ENCODE measurements around the gene MVB12A.

MVB12A gene

DNA sequence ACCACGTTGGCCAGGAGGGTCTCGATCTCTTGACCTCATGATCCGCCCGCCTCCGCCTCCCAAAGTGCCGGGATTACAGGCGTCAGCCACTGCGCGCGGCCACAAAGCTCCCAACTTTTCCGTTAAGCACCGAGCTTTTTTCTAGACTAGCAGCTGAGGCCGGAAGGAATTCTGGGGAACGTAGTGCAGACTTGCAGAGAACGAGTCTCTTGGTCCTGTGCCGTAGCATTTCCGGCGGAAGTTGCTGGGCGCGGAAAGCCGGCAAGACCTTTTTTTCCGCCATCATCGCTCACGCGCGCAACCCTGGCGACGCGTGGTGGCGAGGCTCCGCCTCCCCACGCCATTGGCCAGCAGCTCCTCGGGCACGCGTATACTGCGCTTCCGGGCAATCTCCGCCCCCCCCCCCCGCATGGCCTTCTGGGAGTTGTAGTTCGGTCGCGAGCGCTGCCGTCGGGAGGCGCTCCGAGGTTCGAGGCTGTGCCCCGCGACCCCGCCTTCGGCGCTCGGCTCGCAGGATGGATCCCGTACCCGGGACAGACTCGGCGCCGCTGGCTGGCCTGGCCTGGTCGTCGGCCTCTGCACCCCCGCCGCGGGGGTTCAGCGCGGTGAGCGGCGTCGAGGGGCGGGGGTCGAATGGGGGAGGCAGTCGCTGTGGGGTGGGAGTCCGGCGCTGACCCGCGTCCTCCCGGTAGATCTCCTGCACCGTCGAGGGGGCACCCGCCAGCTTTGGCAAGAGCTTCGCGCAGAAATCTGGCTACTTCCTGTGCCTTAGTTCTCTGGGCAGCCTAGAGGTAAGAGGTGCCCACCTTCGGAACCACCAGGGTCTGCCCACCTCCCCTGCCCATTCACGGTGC lies at the start of gene MVB12A:
MVB12A (plus strand) TSS at position 427 of the 854 bp plus-strand sequence; CDS start at position 516, 89 bp downstream.
- peak within 1 kb of the TSS; percentile 77 for H3K4me3 ChIP-seq (ENCODE audit: low read depth, low read length)
- no peaks in the 10 kb centered on the region for H3K27me3 ChIP-seq (replicated peaks)
- in situ Hi-C loops (cut with HindIII; ENCODE audit: low pct_ligation_motif_present, low sequenced_read_pairs), result no loop called here
- TF ChIP-seq, protein P1, sequence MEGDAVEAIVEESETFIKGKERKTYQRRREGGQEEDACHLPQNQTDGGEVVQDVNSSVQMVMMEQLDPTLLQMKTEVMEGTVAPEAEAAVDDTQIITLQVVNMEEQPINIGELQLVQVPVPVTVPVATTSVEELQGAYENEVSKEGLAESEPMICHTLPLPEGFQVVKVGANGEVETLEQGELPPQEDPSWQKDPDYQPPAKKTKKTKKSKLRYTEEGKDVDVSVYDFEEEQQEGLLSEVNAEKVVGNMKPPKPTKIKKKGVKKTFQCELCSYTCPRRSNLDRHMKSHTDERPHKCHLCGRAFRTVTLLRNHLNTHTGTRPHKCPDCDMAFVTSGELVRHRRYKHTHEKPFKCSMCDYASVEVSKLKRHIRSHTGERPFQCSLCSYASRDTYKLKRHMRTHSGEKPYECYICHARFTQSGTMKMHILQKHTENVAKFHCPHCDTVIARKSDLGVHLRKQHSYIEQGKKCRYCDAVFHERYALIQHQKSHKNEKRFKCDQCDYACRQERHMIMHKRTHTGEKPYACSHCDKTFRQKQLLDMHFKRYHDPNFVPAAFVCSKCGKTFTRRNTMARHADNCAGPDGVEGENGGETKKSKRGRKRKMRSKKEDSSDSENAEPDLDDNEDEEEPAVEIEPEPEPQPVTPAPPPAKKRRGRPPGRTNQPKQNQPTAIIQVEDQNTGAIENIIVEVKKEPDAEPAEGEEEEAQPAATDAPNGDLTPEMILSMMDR (IDR thresholded peaks at IDR 0.05; ENCODE audit: low read depth, low read length, missing control alignments), result no peak
- H3K36me3 ChIP-seq (replicated peaks), result no peaks in the 10 kb centered on the region
- peak within 1 kb of the TSS; percentile 35 for H3K27ac ChIP-seq
- peak; percentile 98 for DNase-seq

DNA sequence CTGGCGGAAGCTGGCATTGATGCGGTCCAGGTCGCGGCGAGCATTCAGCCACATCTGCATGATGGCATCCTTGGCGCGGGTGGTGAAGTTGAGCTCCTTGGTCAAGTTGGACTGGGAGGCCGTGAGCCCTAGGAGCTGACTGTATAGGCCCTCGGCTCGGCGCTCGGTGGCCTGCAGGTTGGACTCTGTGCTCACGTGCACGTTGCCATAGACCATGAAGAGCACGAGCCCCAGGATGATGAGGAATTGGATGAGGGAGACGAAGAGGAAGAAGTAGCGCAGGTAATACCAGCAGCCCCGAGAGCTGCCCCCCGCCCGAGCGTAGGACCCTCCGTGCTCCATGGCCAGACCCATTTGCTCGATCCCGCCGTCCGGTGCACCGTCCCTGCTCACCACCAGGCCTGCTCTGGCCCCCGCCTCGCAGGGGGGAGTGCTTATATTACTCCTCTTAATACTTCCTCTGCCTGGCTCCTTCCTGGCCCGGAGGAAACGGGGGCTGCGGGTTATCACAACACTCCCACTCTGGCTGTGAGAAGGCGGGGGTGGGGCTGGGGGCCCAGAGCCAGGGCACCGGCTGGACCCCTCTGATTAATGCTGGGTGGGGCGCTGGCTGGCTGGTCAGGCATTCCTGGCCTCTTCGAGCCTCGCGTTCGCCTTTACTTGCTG lies 42.8 kb upstream of the MVB12A start, which contains the start of gene PLVAP:
PLVAP (minus strand) TSS at position 408 of the 666 bp plus-strand sequence; CDS start at position 354, 54 bp downstream.
- no peak within 1 kb of the TSS for H3K4me3 ChIP-seq (ENCODE audit: low read depth, low read length)
- no peak within 1 kb of the TSS for H3K27ac ChIP-seq
- no peaks in the 10 kb centered on the region for H3K36me3 ChIP-seq (replicated peaks)
- DNase-seq, result no peak
- TF ChIP-seq, protein P1 (IDR thresholded peaks at IDR 0.05; ENCODE audit: low read depth, low read length, missing control alignments), result peak; percentile 2
- H3K27me3 ChIP-seq (replicated peaks), result no peaks in the 10 kb centered on the region
- in situ Hi-C loops (cut with HindIII; ENCODE audit: low pct_ligation_motif_present, low sequenced_read_pairs), result no loop called here

DNA sequence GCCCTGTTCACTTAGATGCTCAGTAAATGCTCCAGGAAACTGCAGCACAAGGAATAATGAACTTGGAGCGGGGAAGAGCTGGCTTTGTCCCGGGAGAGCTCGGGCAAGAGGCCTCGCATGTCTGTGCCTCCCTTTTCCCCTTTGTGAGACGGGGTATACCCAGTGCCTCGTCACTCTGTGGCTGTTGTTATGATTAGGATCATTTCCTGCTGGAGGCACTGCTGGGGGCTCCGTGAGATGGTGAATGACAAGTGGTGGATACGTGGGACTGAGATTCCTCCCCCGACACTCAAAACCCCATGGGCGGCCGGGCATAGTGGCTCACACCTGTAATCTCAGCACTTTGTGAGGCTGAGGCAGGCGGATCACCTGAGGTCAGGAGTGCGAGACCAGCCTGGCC lies 41.6 kb upstream of the MVB12A start:
- H3K36me3 ChIP-seq (replicated peaks), result no peaks in the 10 kb centered on the region
- in situ Hi-C loops (cut with HindIII; ENCODE audit: low pct_ligation_motif_present, low sequenced_read_pairs), result no loop called here
- no peak for DNase-seq
- H3K27ac ChIP-seq, result no peak overlapping the region
- no peaks in the 10 kb centered on the region for H3K27me3 ChIP-seq (replicated peaks)
- H3K4me3 ChIP-seq (ENCODE audit: low read depth, low read length), result no peak overlapping the region
- TF ChIP-seq, protein P1 (IDR thresholded peaks at IDR 0.05; ENCODE audit: low read depth, low read length, missing control alignments), result no peak

DNA sequence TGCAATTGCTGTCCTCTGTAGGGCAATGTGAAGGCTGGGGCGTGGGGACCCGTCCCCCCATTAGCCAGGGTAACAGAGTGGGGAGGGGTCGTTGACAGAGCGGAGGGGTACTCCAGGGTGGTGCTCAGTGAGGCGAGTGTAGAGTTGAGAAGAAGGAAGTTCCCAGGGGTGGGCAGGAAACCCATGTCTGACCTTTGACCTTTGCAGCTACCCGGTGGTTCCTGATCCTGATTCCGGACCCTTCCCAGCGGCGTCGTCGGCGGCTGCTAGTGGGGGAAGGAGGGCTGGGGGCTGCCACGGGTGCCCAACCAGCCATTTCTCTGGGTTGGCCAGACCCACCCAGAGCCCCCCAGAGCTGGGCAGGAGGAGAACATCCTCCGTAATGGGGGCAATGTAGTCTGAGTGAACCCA lies 40.6 kb upstream of the MVB12A start:
- TF ChIP-seq, protein P1 (IDR thresholded peaks at IDR 0.05; ENCODE audit: low read depth, low read length, missing control alignments), result no peak
- H3K27me3 ChIP-seq (replicated peaks), result no peaks in the 10 kb centered on the region
- H3K36me3 ChIP-seq (replicated peaks), result no peaks in the 10 kb centered on the region
- H3K4me3 ChIP-seq (ENCODE audit: low read depth, low read length), result no peak overlapping the region
- no peak for DNase-seq
- in situ Hi-C loops (cut with HindIII; ENCODE audit: low pct_ligation_motif_present, low sequenced_read_pairs), result no loop called here
- no peak overlapping the region for H3K27ac ChIP-seq

DNA sequence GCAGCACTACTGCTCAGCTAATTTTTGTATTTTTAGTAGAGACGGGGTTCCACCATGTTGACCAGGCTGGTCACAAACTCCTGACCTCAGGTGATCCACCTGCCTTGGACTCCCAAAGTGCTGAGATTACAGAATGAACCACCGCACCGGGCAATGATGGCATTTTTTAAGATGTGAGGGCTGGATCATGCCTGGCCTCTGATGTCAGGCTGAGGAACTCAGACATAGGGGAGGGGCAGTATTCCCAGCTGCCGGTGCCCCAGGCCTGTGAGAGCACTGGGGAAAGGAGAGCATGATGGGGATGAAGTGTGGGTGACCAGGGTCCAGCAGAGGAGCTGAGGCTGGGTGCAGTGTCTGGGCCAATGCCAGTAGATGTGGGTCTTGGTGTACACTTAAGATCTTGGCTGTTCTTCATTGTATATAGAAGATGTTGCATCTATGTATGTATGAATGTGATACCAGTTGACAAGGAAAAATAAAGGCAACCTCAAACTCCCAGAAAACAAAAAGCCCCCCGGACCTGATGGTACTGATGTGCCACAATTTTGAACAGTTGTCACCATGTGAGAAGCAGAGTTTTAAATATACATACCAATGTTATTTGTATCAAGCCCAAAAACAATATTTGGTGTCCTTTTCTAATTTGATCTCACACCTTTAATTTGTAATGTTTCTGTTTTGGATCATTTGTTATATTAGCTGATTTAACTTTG lies 39.3 kb upstream of the MVB12A start:
- Histone ChIP-seq H3K27me3 (replicated peaks) (no peaks in the 10 kb centered on the region), H3K36me3 (replicated peaks) (no peaks in the 10 kb centered on the region), H3K4me3 (ENCODE audit: low read depth, low read length) (no peak overlapping the region), H3K27ac (no peak overlapping the region)
- DNase-seq, result no peak
- in situ Hi-C loops (cut with HindIII; ENCODE audit: low pct_ligation_motif_present, low sequenced_read_pairs), result no loop called here
- TF ChIP-seq, protein P1 (IDR thresholded peaks at IDR 0.05; ENCODE audit: low read depth, low read length, missing control alignments), result no peak

Measured in brain microvascular endothelial cell (primary cell).